Thyroid gland (tissue), 4 donors: ENCODE results near the gene CENPN. TPM values are rescaled to one million over a fixed set of nuclear protein-coding genes. Genes with fewer than 3 reads are reported as not detected.

Source experiments
- DNase-seq, 2 donors: peaks; one replicate each; pipeline ENCODE4 v3.0.0-alpha.2; 2019
- H3K27ac ChIP-seq, 3 donors: fragments of 200-600 bp; sonication (generic); 1 replicate in 2 of 3; 2 replicates in 1 of 3; pipeline ENCODE4 v1.5.1; 2016 to 2019; ENCODE audit warnings: mild to moderate bottlenecking in 1 of 3, moderate library complexity in 1 of 3
- H3K27me3 ChIP-seq: fragments of 200-600 bp; sonication (generic); one replicate; pipeline ENCODE4 v1.5.1; 2019
- H3K36me3 ChIP-seq, 2 donors: fragments of 200-600 bp; sonication (generic); one replicate each; pipeline ENCODE4 v1.5.1; 2016 to 2019
- H3K4me1 ChIP-seq, 2 donors: fragments of 200-600 bp; sonication (generic); one replicate each; pipeline ENCODE4 v1.5.1; 2017 to 2019
- H3K4me3 ChIP-seq, 3 donors: fragments of 200-600 bp; sonication (generic); replicated peaks in 1 of 3; 1 replicate in 2 of 3; 2 replicates in 1 of 3; pipeline ENCODE4 v1.5.1; 2016; ENCODE audit warnings: mild to moderate bottlenecking in 1 of 3
- H3K9me3 ChIP-seq: fragments of 200-600 bp; sonication (generic); one replicate; pipeline ENCODE4 v1.5.1; 2017
- CTCF ChIP-seq, 6 experiments: fragments of 200-600 bp in 3 of 6; fragments of 450-650 bp in 3 of 6; sonication (generic) in 3 of 6; IDR thresholded peaks; one replicate each; pipeline ENCODE4 v1.5.1; 2016 to 2019; ENCODE audit warnings: antibody characterized with exemption in 6 of 6, mild to moderate bottlenecking in 2 of 6, inconsistent platforms in 1 of 6, moderate library complexity in 1 of 6
- POLR2A ChIP-seq, 2 donors: fragments of 450-650 bp; IDR thresholded peaks; one replicate each; pipeline ENCODE4 v1.6.1; 2017; ENCODE audit warnings: antibody characterized with exemption in 2 of 2, mild to moderate bottlenecking in 2 of 2, moderate library complexity in 1 of 2
- WGBS, 2 donors: methylation state at CpG; one replicate each; pipeline ENCODE4 v1.1.5; 2017; 5-methylcytosine and 5-hydroxymethylcytosine counted together
- intact Hi-C: fragments of 100-400 bp; cut with DNase I; formaldehyde crosslinking; loops from one replicate; pipeline ENCODE4 v1.15.1; 2023
- total RNA-seq, 4 donors: library from RNA; depleted of rRNA; stranded (reverse); fragments of >200 nt; gene quantifications; one replicate each; pipeline ENCODE4 v1.2.3, GENCODE V29; 2016

The CENPN gene
- total RNA-seq, 4 donors from 2014 or later: 5.8 to 14.4 (median 6.7) TPM

GRCh38 chr16:81003064-81003463 lies 4.0 kb upstream of the CENPN start:
- no peak overlapping the region for H3K27ac ChIP-seq
- no peaks in the 10 kb centered on the region for H3K36me3 ChIP-seq
- no peak for DNase-seq
- H3K9me3 ChIP-seq: no peaks in the 10 kb centered on the region
- no peak for TF ChIP-seq POLR2A (IDR thresholded peaks at IDR 0.05)
- TF ChIP-seq CTCF (IDR thresholded peaks at IDR 0.05): no peak
- WGBS, 2 donors: 83 to 86% methylated on average over 4 of the region's 4 CpGs
- intact Hi-C loops: loop anchor here (10.0 kb wide), 2 partner anchors 72 to 312 kb away; partner anchors contain the start of genes C16orf46 and GAN
- no peaks in the 10 kb centered on the region for H3K27me3 ChIP-seq
- no peak overlapping the region for H3K4me3 ChIP-seq
- H3K4me1 ChIP-seq: peaks cover 10 to 22% of the 10 kb centered on the region in 2 donors

- Histone ChIP-seq H3K36me3 (no peaks in the 10 kb centered on the region), H3K4me3 (no peak overlapping the region), H3K27ac (peak overlapping the region in 1 of 3 donors; percentile 24), H3K27me3 (no peaks in the 10 kb centered on the region), H3K9me3 (no peaks in the 10 kb centered on the region), H3K4me1 (peaks cover 10 to 22% of the 10 kb centered on the region in 2 donors)
- TF ChIP-seq POLR2A (IDR thresholded peaks at IDR 0.05) (no peak), CTCF (IDR thresholded peaks at IDR 0.05) (no peak)
- WGBS, 2 donors: 76 to 78% methylated on average over 11 of the region's 11 CpGs
- intact Hi-C loops: loop anchor here (10.0 kb wide), 2 partner anchors 71 to 311 kb away; partner anchors contain the start of genes C16orf46 and GAN
- no peak for DNase-seq
These were observed 3.2 kb upstream of the CENPN start for GRCh38 chr16:81003610-81004460.

- 34 to 40% methylated on average over 14 of the region's 14 CpGs for WGBS, 2 donors
- TF ChIP-seq CTCF (IDR thresholded peaks at IDR 0.05) (peak in 5 of 6 experiments; percentile 10 to 71 (median 62)), POLR2A (IDR thresholded peaks at IDR 0.05) (no peak)
- Histone ChIP-seq H3K27me3 (no peaks in the 10 kb centered on the region), H3K36me3 (no peaks in the 10 kb centered on the region), H3K4me1 (peaks cover 10 to 22% of the 10 kb centered on the region in 2 donors), H3K27ac (peak overlapping the region in 1 of 3 donors; percentile 24), H3K4me3 (no peak overlapping the region), H3K9me3 (no peaks in the 10 kb centered on the region)
- intact Hi-C loops: loop anchor here (10.0 kb wide), 2 partner anchors 70 to 310 kb away; partner anchors contain the start of genes C16orf46 and GAN
- DNase-seq: peak; percentile 8 to 29
These were observed 2.2 kb upstream of the CENPN start for GRCh38 chr16:81004646-81005353.

GRCh38 chr16:81005610-81006161 lies 1.3 kb upstream of the CENPN start:
- Histone ChIP-seq H3K9me3 (no peaks in the 10 kb centered on the region), H3K27me3 (no peaks in the 10 kb centered on the region), H3K4me1 (peaks cover 10 to 22% of the 10 kb centered on the region in 2 donors), H3K27ac (peak overlapping the region; percentile 93 to 99 (median 94)), H3K4me3 (peak overlapping the region; percentile 50 to 98 (median 85)), H3K36me3 (no peaks in the 10 kb centered on the region)
- peak; percentile 14 to 16 for DNase-seq
- intact Hi-C loops: loop anchor here (10.0 kb wide), 2 partner anchors 69 to 309 kb away; partner anchors contain the start of genes C16orf46 and GAN
- 18 to 25% methylated on average over 18 of the region's 18 CpGs for WGBS, 2 donors
- TF ChIP-seq POLR2A (IDR thresholded peaks at IDR 0.05) (no peak), CTCF (IDR thresholded peaks at IDR 0.05) (no peak)
